Right hindlimb (tissue), 1 donor: Measurements from ENCODE around the gene TMEM258.

ENCODE experiments used
- DNase-seq: peaks from one replicate; pipeline ENCODE4 v3.0.0-alpha.2; 2018

The TMEM258 gene

GRCh38 chr11:61792310-61793082 is at the start of gene TMEM258, which contains the start of gene FEN1:
Gene TMEM258 (minus strand): TSS chr11:61792599. CDS start chr11:61792558, 41 bp downstream.
Gene FEN1 (plus strand): TSS chr11:61792911. CDS start chr11:61795362, 2,451 bp downstream.
- DNase-seq = peak; percentile 94

GRCh38 chr11:61841636-61842527 is 49.5 kb upstream of the TMEM258 start:
- no peak for DNase-seq

- no peak for DNase-seq
Measured at GRCh38 chr11:61840371-61840770, 48.0 kb upstream of the TMEM258 start.

GRCh38 chr11:61839742-61840141 is 47.3 kb upstream of the TMEM258 start:
- no peak for DNase-seq

GRCh38 chr11:61838921-61839320 is 46.5 kb upstream of the TMEM258 start:
- DNase-seq = no peak

GRCh38 chr11:61838501-61838900 is 46.1 kb upstream of the TMEM258 start:
- DNase-seq = no peak

- DNase-seq = no peak
Measured at GRCh38 chr11:61837411-61838005, 45.1 kb upstream of the TMEM258 start.

GRCh38 chr11:61836193-61836592 is 43.8 kb upstream of the TMEM258 start:
- DNase-seq = no peak

- DNase-seq = peak; percentile 77
Measured at GRCh38 chr11:61834278-61835048, 42.1 kb upstream of the TMEM258 start.

- no peak for DNase-seq
Measured at GRCh38 chr11:61833926-61834277, 41.5 kb upstream of the TMEM258 start.

- no peak for DNase-seq
Measured at GRCh38 chr11:61833471-61833870, 41.1 kb upstream of the TMEM258 start.

GRCh38 chr11:61832754-61833153 is 40.4 kb upstream of the TMEM258 start:
- no peak for DNase-seq

GRCh38 chr11:61832207-61832606 is 39.8 kb upstream of the TMEM258 start:
- no peak for DNase-seq

- DNase-seq = no peak
Measured at GRCh38 chr11:61830237-61831105, 38.1 kb upstream of the TMEM258 start.

GRCh38 chr11:61829806-61830205 is 37.4 kb upstream of the TMEM258 start:
- DNase-seq = no peak

- DNase-seq = peak; percentile 62
Measured at GRCh38 chr11:61828629-61829407, 36.4 kb upstream of the TMEM258 start.

- no peak for DNase-seq
Measured at GRCh38 chr11:61828379-61828628, 35.9 kb upstream of the TMEM258 start.

GRCh38 chr11:61827571-61828378 is 35.4 kb upstream of the TMEM258 start, which contains the start of gene FADS2:
Gene FADS2 (plus strand): TSS chr11:61828300. CDS start chr11:61828391, 91 bp downstream.
- DNase-seq = peak; percentile 99

- DNase-seq = peak; percentile 43
Measured at GRCh38 chr11:61826930-61827570, 34.7 kb upstream of the TMEM258 start.

- DNase-seq = no peak
Measured at GRCh38 chr11:61820174-61820573, 27.8 kb upstream of the TMEM258 start.
